ENCODE results near the gene SND1.
"Not testable (repeated sequence)": the region's sequence is repeated elsewhere in the genome, so short reads cannot be mapped to it uniquely, and the experiment has no call there.

SND1 gene

GRCh38 chr7:127652333-127653248, 597 bp downstream of the SND1 start:
- DNase-seq (ENCODE audit: low read depth in 2 of 3, low spot score in 2 of 3) = no peak

DNA sequence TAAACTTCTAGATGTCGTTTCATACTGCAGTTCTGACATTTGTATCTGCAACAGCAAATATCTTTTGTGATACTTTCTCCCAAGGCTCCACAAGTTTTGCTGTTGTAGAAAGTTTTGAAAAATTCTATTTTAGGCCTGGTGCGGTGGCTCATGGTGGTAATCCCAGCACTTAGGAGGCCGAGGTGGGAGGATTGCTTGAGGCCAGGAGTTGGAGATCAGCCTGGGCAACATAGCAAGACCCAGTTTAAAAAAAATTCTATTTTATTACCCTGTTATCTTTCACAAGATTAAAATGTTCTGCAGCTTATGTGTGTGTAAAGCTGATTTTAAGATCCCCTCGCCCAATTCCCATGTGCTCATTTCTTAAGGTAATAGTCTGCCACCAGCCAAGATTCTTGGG, 1.4 kb downstream of the SND1 start:
- no peak for DNase-seq (ENCODE audit: low read depth in 2 of 3, low spot score in 2 of 3)

DNA sequence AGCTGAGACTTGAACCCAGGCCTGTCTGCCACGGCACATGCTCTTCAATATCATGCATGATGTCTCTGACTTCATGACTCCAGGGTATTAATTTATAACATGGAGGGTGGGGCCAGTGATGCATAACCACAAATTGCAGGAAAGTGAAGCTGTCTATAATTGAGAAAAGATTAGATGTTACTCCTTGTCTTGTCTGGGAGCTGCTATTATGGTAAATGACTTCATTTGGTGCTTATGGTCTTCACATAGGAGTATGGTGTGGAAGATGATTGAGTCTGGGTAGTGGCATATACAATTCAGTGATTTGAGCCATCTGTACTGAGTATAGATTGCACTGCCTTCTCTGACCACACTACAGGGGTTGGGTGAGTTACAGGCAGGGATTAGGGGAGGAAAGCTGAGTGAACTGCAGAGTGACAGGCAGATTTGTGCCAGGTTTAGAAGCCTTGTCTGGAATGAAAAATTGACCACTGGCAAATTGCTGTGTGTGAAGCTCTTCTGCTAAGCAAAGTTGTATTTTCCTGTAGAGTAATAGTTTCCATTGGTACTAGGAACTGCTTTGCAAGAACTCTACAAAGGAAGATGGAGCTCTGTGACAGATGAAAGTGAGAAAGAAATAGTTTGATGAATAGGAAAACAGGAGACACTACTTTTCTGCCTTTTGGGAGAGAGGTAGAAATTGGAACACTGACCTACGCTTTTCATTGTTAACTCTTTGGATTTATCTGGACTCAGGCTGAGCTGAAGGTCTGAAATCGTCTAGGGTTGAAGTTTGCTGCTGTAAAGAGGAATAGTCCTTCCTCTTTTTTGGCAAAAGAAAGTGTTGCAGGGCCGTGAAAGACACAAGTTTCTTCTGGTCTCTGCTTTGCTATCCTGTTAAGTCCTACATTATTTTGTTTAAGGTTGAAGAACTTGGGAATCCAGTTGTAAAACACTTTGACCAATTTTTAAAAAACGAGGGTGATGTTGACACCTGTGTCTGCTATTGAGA, 2.7 kb downstream of the SND1 start:
- DNase-seq (ENCODE audit: low read depth in 2 of 3, low spot score in 2 of 3) = no peak

- no peak for DNase-seq (ENCODE audit: low read depth in 2 of 3, low spot score in 2 of 3)
Measured at GRCh38 chr7:127655720-127656119, 3.7 kb downstream of the SND1 start.

DNA sequence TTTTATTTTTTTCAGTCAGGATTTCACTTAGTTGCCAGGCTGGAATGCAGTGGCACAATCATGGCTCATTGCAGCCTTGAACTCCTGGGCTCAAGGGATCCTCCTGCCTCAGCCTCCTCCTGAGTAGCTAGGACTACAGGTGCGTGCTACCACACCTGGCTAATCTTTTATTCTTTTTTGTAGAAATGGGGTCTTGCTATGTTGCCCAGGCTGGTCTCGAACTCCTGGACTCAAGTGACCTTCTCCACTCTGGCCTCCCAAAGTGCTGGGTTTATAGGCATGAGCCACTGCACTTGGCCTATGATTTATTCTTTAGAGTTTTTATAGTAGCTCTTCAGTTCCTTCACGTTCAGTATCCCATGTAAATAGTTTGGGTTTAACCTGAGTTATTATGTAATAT, 5.5 kb downstream of the SND1 start:
- no peak for DNase-seq (ENCODE audit: low read depth in 2 of 3, low spot score in 2 of 3)

DNA sequence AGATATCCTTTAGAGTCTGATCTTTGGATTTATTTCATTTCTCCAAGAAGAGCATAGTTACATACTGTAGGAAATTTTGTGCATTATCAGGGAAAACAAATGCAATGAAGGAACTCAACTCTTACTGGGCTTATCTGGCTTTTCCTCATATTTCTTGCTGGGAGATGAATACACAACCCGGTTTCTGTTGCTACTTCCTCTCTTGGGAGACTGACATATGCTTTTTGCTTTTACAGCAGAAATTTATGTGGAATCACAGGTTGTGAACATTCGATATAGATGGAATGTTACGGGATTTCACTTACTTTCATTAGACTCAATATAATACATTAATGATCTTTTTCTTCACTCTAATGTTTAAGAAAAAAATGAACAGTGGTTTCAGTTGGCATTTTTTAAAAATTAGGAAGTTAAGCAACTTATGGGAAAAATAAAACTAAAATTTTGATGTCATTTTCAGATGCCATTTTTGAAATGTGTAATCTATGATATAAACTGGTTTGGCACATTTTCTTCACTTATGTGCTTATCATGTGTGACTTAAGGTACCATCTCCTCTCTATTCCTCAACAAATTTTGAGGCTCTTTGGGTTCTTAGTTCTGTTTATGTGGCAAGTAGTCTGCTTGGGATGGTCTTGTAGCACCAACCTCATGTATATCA, 7.1 kb downstream of the SND1 start:
- no peak for DNase-seq (ENCODE audit: low read depth in 2 of 3, low spot score in 2 of 3)

- no peak for DNase-seq (ENCODE audit: low read depth in 2 of 3, low spot score in 2 of 3)
Measured at GRCh38 chr7:127665922-127666321, 13.9 kb downstream of the SND1 start.

DNA sequence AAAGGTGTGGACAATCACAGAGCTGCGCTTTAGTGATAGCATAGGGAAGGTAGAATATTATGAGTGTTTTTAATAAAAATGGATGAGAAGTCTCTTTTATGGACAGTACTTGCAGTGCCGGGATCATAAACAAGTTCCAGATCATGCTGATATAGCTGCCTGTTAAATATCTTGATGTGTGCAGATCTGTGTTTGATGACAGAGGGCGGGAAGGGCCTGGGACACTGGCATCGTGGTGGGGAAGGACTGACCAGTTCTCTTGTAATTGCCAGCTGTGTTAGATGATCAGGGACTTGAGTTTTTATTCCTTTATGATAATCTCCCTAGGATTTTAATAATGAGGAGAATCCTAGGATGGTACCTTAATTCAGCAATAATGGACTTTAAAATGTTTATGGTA, 14.6 kb downstream of the SND1 start:
- no peak for DNase-seq (ENCODE audit: low read depth in 2 of 3, low spot score in 2 of 3)

GRCh38 chr7:127667017-127667670, 15.2 kb downstream of the SND1 start:
- no peak for DNase-seq (ENCODE audit: low read depth in 2 of 3, low spot score in 2 of 3)

DNA sequence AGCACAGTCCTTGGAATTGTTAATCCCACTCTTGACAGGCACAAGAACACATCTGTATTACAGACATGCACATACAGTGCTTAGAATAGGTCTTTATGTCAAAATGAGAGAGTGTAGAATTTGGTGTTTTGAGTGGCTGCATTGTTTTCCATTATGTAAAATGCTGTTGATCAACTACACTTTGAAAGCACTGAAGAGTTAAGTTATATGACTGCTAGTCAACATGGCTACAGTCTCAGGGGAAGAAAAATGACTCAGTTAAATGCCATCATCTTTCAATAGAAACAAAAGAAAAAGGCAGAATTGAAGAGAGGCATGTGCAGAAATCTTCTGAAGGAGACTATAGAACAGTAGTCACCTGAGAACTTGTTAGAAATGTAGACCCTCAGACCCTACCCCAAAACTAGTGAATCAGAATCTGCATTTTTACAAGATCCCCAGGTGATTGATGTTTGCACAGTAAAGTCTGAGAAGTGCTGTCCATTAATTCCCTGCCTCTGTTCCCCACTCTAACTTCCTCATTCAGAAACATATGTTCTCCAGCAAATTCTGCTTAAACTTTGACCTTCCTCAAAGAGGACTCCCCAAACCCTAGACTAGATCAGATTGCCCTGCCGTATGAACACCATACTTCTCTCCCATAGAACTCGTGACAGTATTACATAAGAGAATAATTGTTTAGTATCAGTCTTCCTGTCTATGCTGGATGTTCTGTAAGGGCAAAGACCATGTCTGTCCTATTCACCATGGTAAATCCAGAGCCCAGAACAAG, 16.0 kb downstream of the SND1 start:
- DNase-seq (ENCODE audit: low read depth in 2 of 3, low spot score in 2 of 3) = no peak

DNA sequence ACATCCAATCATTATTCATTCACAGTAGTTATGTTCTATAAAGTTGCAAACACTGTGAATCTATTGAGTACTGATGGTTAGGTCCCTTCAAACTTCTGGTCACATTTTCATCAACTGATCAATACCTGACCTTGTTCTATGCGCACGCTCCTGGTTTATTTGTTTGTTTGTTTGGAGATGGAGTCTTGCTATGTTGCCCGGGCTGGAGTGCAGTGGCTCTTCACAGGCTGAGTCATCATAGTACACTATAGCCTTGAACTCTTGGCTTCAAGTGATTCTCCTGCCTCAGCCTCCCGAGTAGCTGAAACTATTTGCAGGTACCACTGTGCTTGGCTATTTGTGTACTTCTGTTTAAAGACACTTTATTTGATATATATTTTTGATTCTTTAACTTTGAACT, 19.3 kb downstream of the SND1 start:
- no peak for DNase-seq (ENCODE audit: low read depth in 2 of 3, low spot score in 2 of 3)

DNA sequence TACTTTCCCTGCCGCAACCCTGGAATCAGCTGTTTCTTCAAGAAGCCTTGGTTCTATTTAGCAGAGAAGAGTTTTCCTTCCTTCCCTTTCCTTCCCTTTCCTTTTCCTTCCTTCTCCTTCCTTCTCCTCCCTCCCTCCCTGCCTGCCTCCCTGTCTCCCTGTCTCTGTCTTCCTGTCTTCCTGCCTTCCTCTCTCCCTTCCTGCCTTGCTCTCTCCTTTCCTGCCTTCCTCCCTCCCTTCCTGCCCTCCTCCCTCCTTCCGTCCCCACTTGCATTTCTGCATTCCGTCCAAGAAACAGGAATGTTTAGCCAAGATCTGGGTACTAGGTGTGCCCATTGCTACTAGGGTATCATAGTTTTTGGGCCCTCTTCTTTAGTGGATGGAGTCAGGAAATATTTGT, 21.9 kb downstream of the SND1 start:
- no peak for DNase-seq (ENCODE audit: low read depth in 2 of 3, low spot score in 2 of 3)

- no peak for DNase-seq (ENCODE audit: low read depth in 2 of 3, low spot score in 2 of 3)
Measured at GRCh38 chr7:127674361-127674760, 22.4 kb downstream of the SND1 start.

- not testable (repeated sequence) for DNase-seq (ENCODE audit: low read depth in 2 of 3, low spot score in 2 of 3)
Measured at GRCh38 chr7:127674923-127675322, 22.9 kb downstream of the SND1 start.

GRCh38 chr7:127675721-127676120, 23.7 kb downstream of the SND1 start:
- no peak for DNase-seq (ENCODE audit: low read depth in 2 of 3, low spot score in 2 of 3)

DNA sequence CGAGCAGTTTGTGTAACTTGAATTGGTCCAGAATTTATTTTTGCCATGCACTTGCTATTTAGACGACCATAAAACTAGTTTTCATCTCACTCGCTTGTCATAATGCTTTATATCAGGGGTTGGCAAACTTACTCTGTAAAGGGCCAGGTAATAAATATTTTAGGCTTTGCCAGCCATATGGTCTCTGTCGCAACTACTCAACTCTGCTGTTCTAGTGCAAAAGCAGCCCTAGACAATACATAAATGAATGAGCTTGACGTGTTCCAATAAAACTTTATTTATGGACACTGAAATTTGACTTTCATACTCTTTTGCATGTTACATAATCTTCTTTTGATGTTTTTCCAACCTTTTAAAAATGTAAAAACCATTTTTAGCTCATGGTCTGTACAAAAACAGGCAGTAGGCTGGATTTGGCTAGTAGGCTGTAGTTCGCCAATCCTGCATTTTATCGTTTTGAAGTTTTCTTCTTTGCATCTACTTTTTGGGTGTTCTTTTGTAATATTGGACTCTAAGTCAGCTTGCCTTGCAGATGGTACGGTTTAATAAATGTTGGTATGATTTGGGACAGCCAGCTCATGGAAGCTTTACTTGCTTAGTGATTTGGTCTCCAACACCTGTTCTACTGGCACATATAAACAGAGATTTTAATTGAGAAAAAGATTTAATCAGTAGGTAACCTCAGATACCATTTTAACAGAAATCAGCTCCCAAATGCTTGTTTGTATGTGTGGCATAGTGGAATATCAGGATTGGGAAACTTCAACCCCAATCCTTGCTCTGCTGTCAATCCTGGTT, 25.6 kb downstream of the SND1 start:
- no peak for DNase-seq (ENCODE audit: low read depth in 2 of 3, low spot score in 2 of 3)

DNA sequence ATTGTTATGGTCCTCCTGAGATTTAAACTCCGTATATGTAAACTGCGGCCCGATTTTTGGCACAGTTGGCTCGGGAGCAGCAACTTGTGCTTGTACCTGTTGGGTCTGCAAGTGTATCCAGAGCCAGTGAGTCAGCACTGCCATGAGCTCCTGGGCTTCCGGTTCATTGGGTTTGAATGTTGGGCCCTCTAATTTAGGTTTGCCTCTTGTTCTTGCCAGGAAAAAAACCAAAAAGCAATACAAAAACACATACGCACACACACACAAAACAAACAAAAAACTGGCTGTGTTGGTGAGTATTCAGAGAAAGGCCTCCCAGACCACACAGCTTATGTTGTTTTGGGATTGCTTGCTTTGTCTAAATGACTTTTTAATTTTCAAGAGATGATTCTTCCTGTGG, 26.3 kb downstream of the SND1 start:
- no peak for DNase-seq (ENCODE audit: low read depth in 2 of 3, low spot score in 2 of 3)

GRCh38 chr7:127678947-127679346, 27.0 kb downstream of the SND1 start:
- no peak for DNase-seq (ENCODE audit: low read depth in 2 of 3, low spot score in 2 of 3)

DNA sequence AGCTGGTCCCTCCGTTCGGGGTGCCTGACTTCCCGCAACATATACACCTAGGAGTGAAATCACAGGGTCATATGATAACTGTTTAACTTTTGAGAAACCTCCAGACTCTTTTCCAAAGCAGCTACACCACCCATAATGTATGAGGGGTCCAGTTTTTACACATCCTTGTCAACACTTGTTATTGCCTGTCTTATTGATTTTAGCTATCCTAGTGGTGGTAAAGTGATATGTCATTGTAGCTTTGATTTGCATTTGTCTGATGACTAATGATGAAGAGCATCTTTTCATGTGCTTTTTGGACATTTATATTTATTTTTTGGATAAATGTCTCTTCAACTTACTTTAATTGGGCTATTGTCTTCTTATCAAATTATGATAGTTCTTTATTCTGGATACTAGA, 29.0 kb downstream of the SND1 start:
- no peak for DNase-seq (ENCODE audit: low read depth in 2 of 3, low spot score in 2 of 3)
